IMR-90 (cell line): ENCODE data around the gene ETV3L. TPM values are rescaled to one million over a fixed set of nuclear protein-coding genes. Genes with fewer than 3 reads are reported as not detected.

Source experiments
- ATAC-seq: fragments of 200-7000 bp; cut with Tn5 transposase; 2 replicates; pipeline ENCODE4 v1.9.1; 2020; ENCODE audit warnings: low read depth, mild to moderate bottlenecking, moderate library complexity
- BruUV-seq: library from RNA; stranded (reverse); fragments of 400-500 nt; replicated peaks from 2 replicates; lab custom pipeline; 2021; lab: Mats Ljungman, UMichigan
- CTCF ChIA-PET: fragments of 300-600 bp; formaldehyde crosslinking; extraction: SDS; loops from one replicate; lab custom pipeline; 2021; ENCODE audit warnings: antibody characterized with exemption; lab: Yijun Ruan, JAX
- POLR2A ChIA-PET: fragments of 300-600 bp; sonication (Branson Sonifier 250); formaldehyde crosslinking; loops from one replicate; lab custom pipeline; 2022; ENCODE audit warnings: antibody characterized with exemption; ENCODE audit not compliant: unreplicated experiment; lab: Charles Lee
- DNase-seq: peaks from one replicate; pipeline ENCODE4 v3.0.0; 2013
- H2AFZ ChIP-seq: replicated peaks from 2 replicates; pipeline ENCODE3; 2013; ENCODE audit warnings: low read length, mild to moderate bottlenecking; ENCODE audit not compliant: poor library complexity
- H2AK5ac ChIP-seq: 2 replicates; pipeline ENCODE4 v1.6.1; 2013; ENCODE audit warnings: low read depth, low read length, inconsistent platforms
- H2AK9ac ChIP-seq: replicated peaks from 2 replicates; pipeline ENCODE3; 2013; ENCODE audit warnings: mild to moderate bottlenecking, low read depth, low read length, moderate library complexity; ENCODE audit not compliant: poor library complexity
- H2BK120ac ChIP-seq: 2 replicates; pipeline ENCODE4 v1.6.1; 2013; ENCODE audit warnings: low read depth, low read length, inconsistent platforms
- H2BK15ac ChIP-seq: 3 replicates; pipeline ENCODE4 v1.6.1; 2013; ENCODE audit warnings: low read depth, low read length, inconsistent platforms
- H2BK20ac ChIP-seq: 2 replicates; pipeline ENCODE4 v1.6.1; 2013; ENCODE audit warnings: low read depth, mild to moderate bottlenecking, inconsistent platforms, low read length, moderate library complexity
- H2BK5ac ChIP-seq: 2 replicates; pipeline ENCODE4 v1.6.1; 2013; ENCODE audit warnings: mild to moderate bottlenecking, low read depth, low read length, inconsistent platforms; ENCODE audit not compliant: poor library complexity, severe bottlenecking
- H3K14ac ChIP-seq: replicated peaks from 2 replicates; pipeline ENCODE4 v1.6.1; 2013; ENCODE audit warnings: low read depth, low read length, inconsistent platforms
- H3K18ac ChIP-seq: 2 replicates; pipeline ENCODE4 v1.6.1; 2013; ENCODE audit warnings: low read depth, low read length, control low read depth
- H3K23ac ChIP-seq: 2 replicates; pipeline ENCODE4 v1.6.1; 2013; ENCODE audit warnings: low read depth, low read length, inconsistent platforms
- H3K27ac ChIP-seq: 2 replicates; pipeline ENCODE4 v1.5.1; 2013; ENCODE audit warnings: mild to moderate bottlenecking, control low read depth, low read length; ENCODE audit not compliant: insufficient read depth
- H3K27me3 ChIP-seq: 2 replicates; pipeline ENCODE4 v1.6.1; 2013; ENCODE audit warnings: low read length; ENCODE audit not compliant: control insufficient read depth, insufficient read depth
- H3K36me3 ChIP-seq: 2 replicates; pipeline ENCODE4 v1.6.1; 2013; ENCODE audit warnings: low read length, mixed read lengths; ENCODE audit not compliant: control insufficient read depth, insufficient read depth
- H3K4ac ChIP-seq: 2 replicates; pipeline ENCODE4 v1.6.1; 2013; ENCODE audit warnings: low read depth, low read length, inconsistent platforms
- H3K4me1 ChIP-seq: 2 replicates; pipeline ENCODE4 v1.6.1; 2013; ENCODE audit warnings: low read length, mixed read lengths; ENCODE audit not compliant: control insufficient read depth, insufficient read depth
- H3K4me2 ChIP-seq: 2 replicates; pipeline ENCODE4 v1.6.1; 2013; ENCODE audit warnings: low read depth, mild to moderate bottlenecking, control low read depth, low read length, moderate library complexity
- H3K4me3 ChIP-seq: 2 replicates; pipeline ENCODE4 v1.5.1; 2013; ENCODE audit warnings: low read depth, mild to moderate bottlenecking, control low read depth, low read length, moderate library complexity; ENCODE audit not compliant: insufficient read depth
- H3K56ac ChIP-seq: 2 replicates; pipeline ENCODE4 v1.6.1; 2013; ENCODE audit warnings: low read length, inconsistent platforms; ENCODE audit not compliant: insufficient read depth; ENCODE audit errors: extremely low read depth
- H3K79me1 ChIP-seq, 2 experiments: 2 replicates each; pipeline ENCODE4 v1.6.1; 2013; ENCODE audit warnings: low read length in 2 of 2, inconsistent platforms in 1 of 2, low read depth in 1 of 2
- H3K9ac ChIP-seq: 2 replicates; pipeline ENCODE4 v1.6.1; 2013; ENCODE audit warnings: low read depth, low read length, control low read depth
- H3K9me1 ChIP-seq: 2 replicates; pipeline ENCODE4 v1.6.1; 2013; ENCODE audit warnings: low read length, inconsistent platforms; ENCODE audit not compliant: insufficient read depth
- H3K9me3 ChIP-seq: 2 replicates; pipeline ENCODE4 v1.6.1; 2013; ENCODE audit warnings: low read length; ENCODE audit not compliant: control insufficient read depth, insufficient read depth
- H4K20me1 ChIP-seq: 2 replicates; pipeline ENCODE4 v1.6.1; 2013; ENCODE audit warnings: low read length, inconsistent platforms; ENCODE audit not compliant: insufficient read depth
- H4K5ac ChIP-seq: 2 replicates; pipeline ENCODE4 v1.6.1; 2013; ENCODE audit warnings: mild to moderate bottlenecking, low read depth, low read length, control low read depth
- H4K8ac ChIP-seq, 2 experiments: 2 replicates each; pipeline ENCODE4 v1.6.1; 2013; ENCODE audit warnings: low read depth in 2 of 2, low read length in 2 of 2, control low read depth in 1 of 2, inconsistent platforms in 1 of 2
- H4K91ac ChIP-seq: 2 replicates; pipeline ENCODE4 v1.6.1; 2013; ENCODE audit warnings: low read depth, low read length, inconsistent platforms; ENCODE audit not compliant: insufficient read depth
- BHLHE40 ChIP-seq: fragments of 150-350 bp; IDR thresholded peaks from 2 replicates; pipeline ENCODE4 v1.6.1; 2016; ENCODE audit warnings: mild to moderate bottlenecking, low read depth, low read length
- CEBPB ChIP-seq: IDR thresholded peaks from 2 replicates; pipeline ENCODE4 v1.6.1; 2012; ENCODE audit warnings: low read depth, low read length, improper control_type of control experiment
- CHD1 ChIP-seq: IDR thresholded peaks from 2 replicates; pipeline ENCODE4 v1.6.1; 2012; ENCODE audit warnings: low read depth, low read length, improper control_type of control experiment
- FOS ChIP-seq: fragments of 150-350 bp; IDR thresholded peaks from 2 replicates; pipeline ENCODE4 v1.6.1; 2016; ENCODE audit warnings: low read depth, low read length
- MAFK ChIP-seq: IDR thresholded peaks from 2 replicates; pipeline ENCODE4 v1.6.1; 2012; ENCODE audit warnings: low read depth, low read length, improper control_type of control experiment
- MXI1 ChIP-seq: IDR thresholded peaks from 2 replicates; pipeline ENCODE4 v1.6.1; 2012; ENCODE audit warnings: low read depth, mild to moderate bottlenecking, low read length, moderate library complexity, borderline replicate concordance
- RCOR1 ChIP-seq: IDR thresholded peaks from 2 replicates; pipeline ENCODE4 v1.6.1; 2012; ENCODE audit warnings: mild to moderate bottlenecking, low read length, improper control_type of control experiment; ENCODE audit not compliant: insufficient replicate concordance
- SMC3 ChIP-seq: fragments of 150-350 bp; IDR thresholded peaks from 2 replicates; pipeline ENCODE4 v1.6.1; 2016; ENCODE audit warnings: low read depth, mild to moderate bottlenecking, antibody characterized with exemption, low read length, moderate library complexity
- USF2 ChIP-seq: fragments of 150-350 bp; IDR thresholded peaks from 2 replicates; pipeline ENCODE4 v1.6.1; 2017; ENCODE audit warnings: mild to moderate bottlenecking, antibody characterized with exemption, low read length, low read depth
- WGBS, 2 experiments: methylation state at CpG; one replicate each; pipeline versions ENCODE4 v1.1.5 to v1.1.7; 2013; ENCODE audit warnings: missing lambda C conversion rate in 2 of 2; ENCODE audit not compliant: insufficient read length in 1 of 2; ENCODE audit errors: extremely low coverage in 2 of 2; 5-methylcytosine and 5-hydroxymethylcytosine counted together
- dilution Hi-C: fragments of 300-500 bp; cut with HindIII; formaldehyde crosslinking; loops from one replicate; pipeline ENCODE4 v1.14.3; 2018; ENCODE audit warnings: low sequenced_read_pairs; ENCODE audit not compliant: unreplicated experiment
- in situ Hi-C: fragments of 300-500 bp; cut with MboI; formaldehyde crosslinking; loops from 3 replicates; pipeline ENCODE4 v1.14.3; 2019; ENCODE audit warnings: low sequenced_read_pairs, inconsistent platforms, mixed read lengths
- intact Hi-C: fragments of 100-400 bp; cut with micrococcal nuclease; formaldehyde crosslinking; loops from 2 replicates; pipeline ENCODE4 v1.10.0; 2022
- polyA plus RNA-seq, 3 experiments: library from polyadenylated mRNA; depleted of rRNA; stranded (reverse); fragments of >200 nt; gene quantifications; 2 replicates each; pipeline ENCODE4 v1.2.3, GENCODE V29; 2012; ENCODE audit warnings: low replicate concordance in 1 of 3
- total RNA-seq: library from RNA; depleted of rRNA; stranded (reverse); fragments of >200 nt; gene quantifications from 2 replicates; pipeline ENCODE4 v1.2.3, GENCODE V29; 2012
- TF ChIP-seq, protein P1 (sequence below): fragments of 150-350 bp; IDR thresholded peaks from 2 replicates; pipeline ENCODE4 v1.6.1; 2016; ENCODE audit warnings: low read depth, mild to moderate bottlenecking, low read length, moderate library complexity, borderline replicate concordance

ETV3L gene
- total and polyA plus RNA-seq, 2 of the 4 experiments (the other 2 are of a cell fraction): not detected

DNA sequence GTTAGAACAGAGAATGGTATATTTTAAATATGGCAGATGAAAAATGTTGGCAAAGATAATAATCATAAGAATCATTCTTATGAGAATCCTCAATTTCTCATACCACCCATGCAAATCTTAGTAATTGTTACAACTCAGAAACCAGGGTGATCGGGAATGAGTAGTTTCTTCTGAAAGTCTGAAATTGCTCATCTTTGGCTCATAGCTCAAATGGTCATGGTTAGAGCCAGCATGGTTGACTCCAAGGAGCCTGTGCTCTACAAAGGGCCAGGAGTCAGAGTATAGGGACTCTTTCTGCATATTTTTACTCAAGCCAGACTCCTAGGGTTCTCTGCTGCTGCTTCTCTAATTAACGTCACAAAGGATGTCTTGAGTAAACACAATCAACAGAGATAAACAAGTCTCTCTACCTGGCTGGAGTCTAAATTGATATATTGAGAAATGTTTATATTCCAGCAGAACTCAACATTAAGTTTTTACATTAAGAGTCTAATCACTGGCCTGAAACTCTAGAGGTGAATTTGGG, 40.5 kb upstream of the ETV3L start:
- H3K4me1 ChIP-seq: peaks cover 4% of the 10 kb centered on the region
- TF ChIP-seq FOS (no peak), RCOR1 (no peak), USF2 (no peak), MXI1 (no peak), MAFK (no peak), BHLHE40 (no peak), CEBPB (no peak), SMC3 (no peak), CHD1 (no peak)
- TF ChIP-seq, protein P1, sequence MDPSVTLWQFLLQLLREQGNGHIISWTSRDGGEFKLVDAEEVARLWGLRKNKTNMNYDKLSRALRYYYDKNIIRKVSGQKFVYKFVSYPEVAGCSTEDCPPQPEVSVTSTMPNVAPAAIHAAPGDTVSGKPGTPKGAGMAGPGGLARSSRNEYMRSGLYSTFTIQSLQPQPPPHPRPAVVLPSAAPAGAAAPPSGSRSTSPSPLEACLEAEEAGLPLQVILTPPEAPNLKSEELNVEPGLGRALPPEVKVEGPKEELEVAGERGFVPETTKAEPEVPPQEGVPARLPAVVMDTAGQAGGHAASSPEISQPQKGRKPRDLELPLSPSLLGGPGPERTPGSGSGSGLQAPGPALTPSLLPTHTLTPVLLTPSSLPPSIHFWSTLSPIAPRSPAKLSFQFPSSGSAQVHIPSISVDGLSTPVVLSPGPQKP: no peak
- no peak overlapping the region for H3K4me3 ChIP-seq
- no TSS peak for BruUV-seq
- H2AK5ac ChIP-seq: no peak overlapping the region
- no CpG with 5 or more reads among the region's 2 CpGs for WGBS, 2 experiments
- H3K27me3 ChIP-seq: no peaks in the 10 kb centered on the region
- no peak overlapping the region for H3K14ac ChIP-seq
- H3K27ac ChIP-seq: no peak overlapping the region
- no peak overlapping the region for H4K5ac ChIP-seq
- H4K8ac ChIP-seq: no peak overlapping the region
- no peak overlapping the region for H3K23ac ChIP-seq
- peaks cover 24% of the 10 kb centered on the region for H4K20me1 ChIP-seq
- no peaks in the 10 kb centered on the region for H3K9me3 ChIP-seq
- H4K91ac ChIP-seq: no peak overlapping the region
- DNase-seq (no peak), ATAC-seq (no peak)
- no peak overlapping the region for H3K18ac ChIP-seq
- no peak overlapping the region for H2AFZ ChIP-seq
- no peak overlapping the region for H2BK15ac ChIP-seq
- H2BK5ac ChIP-seq: no peak overlapping the region
- no peak overlapping the region for H2AK9ac ChIP-seq
- no peak overlapping the region for H2BK120ac ChIP-seq
- H3K56ac ChIP-seq: no peak overlapping the region
- H3K4ac ChIP-seq: no peak overlapping the region
- in situ Hi-C loops (no loop called here), intact Hi-C loops (no loop called here), dilution Hi-C loops (no loop called here)
- peaks cover 6 to 22% of the 10 kb centered on the region in 2 experiments for H3K79me1 ChIP-seq
- no peak overlapping the region for H3K4me2 ChIP-seq
- H3K36me3 ChIP-seq: peaks cover 7% of the 10 kb centered on the region
- ChIA-PET POLR2A (no interaction called here), CTCF (no interaction called here)
- H2BK20ac ChIP-seq: no peak overlapping the region
- no peak overlapping the region for H3K9ac ChIP-seq
- H3K9me1 ChIP-seq: peaks cover 2% of the 10 kb centered on the region; the same call in 1 of the 2 replicates
